ENCODE results near the gene NEAT1.
"Not testable (repeated sequence)": the region's sequence is repeated elsewhere in the genome, so short reads cannot be mapped to it uniquely, and the experiment has no call there.

Gene NEAT1

DNA sequence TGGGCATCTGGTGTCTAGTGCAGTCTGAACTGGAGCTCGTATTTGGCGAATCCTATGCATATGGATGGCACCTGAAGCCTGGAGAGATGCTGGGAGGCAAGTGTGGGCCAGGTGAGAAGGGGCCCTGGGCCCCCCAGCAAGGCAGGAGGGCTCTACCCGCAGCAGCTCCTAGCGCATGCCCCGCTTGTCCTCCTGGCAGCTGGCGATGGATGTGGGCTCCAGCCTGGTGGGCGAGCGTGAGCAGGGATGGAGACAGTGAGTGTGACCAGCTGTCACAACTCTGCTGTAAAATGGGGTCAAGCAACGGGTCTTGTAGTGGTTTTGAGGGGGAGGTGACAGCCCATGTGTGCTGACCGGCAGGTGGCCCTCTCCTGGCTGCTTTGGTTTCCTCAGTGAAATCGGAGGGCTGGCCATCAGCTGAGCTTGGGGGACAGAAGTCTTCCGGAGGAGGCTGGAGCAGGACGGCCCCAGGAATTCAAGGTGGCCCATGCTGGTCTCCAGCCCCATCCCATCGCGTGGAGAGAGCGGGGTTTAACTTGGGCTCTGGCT lies 24.2 kb upstream of the NEAT1 start:
- Mint-ChIP-seq H3K27me3 (no peaks in the 10 kb centered on the region), H3K36me3 (peaks cover 50% of the 10 kb centered on the region), H3K27ac (peak overlapping the region; percentile 51), H3K9me3 (no peaks in the 10 kb centered on the region), H3K4me3 (no peak overlapping the region), H3K4me1 (peaks cover 15% of the 10 kb centered on the region)
- ATAC-seq: no peak

DNA sequence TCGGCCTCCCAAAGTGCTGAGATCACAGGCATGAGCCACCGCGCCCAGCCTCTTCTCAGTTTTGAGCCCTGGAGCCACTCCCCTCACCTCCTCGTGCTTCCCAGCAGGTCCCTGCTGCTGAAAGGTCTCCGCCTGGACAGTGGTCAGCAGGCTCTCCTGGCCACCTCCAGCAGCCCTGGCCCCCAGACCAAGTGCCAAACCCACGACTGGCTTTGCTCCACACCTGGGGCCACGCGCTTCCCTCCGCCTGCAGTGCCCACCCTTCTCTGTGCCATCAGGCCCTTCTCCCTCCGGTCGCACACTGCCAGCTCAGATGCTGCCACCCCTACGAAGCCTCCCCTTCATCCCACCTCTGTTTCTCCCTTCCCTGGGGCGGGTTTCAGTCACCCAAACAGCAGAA lies 23.3 kb upstream of the NEAT1 start:
- Mint-ChIP-seq H3K9me3 (no peaks in the 10 kb centered on the region), H3K4me1 (peaks cover 23% of the 10 kb centered on the region), H3K36me3 (peaks cover 50% of the 10 kb centered on the region), H3K4me3 (no peak overlapping the region), H3K27me3 (no peaks in the 10 kb centered on the region), H3K27ac (peak overlapping the region; percentile 42)
- ATAC-seq: no peak

DNA sequence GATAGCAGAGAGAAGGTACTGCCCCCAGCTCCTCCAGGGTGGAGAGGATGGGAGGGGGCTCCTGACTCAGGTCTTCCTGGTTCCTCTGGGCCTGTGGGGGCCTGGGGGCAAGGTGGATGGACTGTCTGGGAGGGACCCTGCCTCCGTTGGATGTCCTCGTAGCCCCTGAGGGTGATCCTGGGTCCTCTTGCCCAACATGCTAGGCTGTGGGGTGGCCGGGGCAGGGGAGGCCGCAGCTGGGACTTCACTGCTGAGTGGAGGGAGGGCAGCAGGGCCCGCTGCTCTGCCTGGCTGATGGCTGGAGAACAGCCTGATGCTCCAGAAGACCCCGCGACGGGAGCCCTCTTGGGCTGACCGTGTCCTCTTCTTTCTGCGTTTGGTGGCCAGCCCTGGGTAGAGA lies 22.8 kb upstream of the NEAT1 start:
- Mint-ChIP-seq H3K27ac (peak overlapping the region; percentile 49), H3K4me3 (no peak overlapping the region), H3K27me3 (no peaks in the 10 kb centered on the region), H3K36me3 (peaks cover 56% of the 10 kb centered on the region), H3K4me1 (peaks cover 29% of the 10 kb centered on the region), H3K9me3 (no peaks in the 10 kb centered on the region)
- no peak for ATAC-seq

DNA sequence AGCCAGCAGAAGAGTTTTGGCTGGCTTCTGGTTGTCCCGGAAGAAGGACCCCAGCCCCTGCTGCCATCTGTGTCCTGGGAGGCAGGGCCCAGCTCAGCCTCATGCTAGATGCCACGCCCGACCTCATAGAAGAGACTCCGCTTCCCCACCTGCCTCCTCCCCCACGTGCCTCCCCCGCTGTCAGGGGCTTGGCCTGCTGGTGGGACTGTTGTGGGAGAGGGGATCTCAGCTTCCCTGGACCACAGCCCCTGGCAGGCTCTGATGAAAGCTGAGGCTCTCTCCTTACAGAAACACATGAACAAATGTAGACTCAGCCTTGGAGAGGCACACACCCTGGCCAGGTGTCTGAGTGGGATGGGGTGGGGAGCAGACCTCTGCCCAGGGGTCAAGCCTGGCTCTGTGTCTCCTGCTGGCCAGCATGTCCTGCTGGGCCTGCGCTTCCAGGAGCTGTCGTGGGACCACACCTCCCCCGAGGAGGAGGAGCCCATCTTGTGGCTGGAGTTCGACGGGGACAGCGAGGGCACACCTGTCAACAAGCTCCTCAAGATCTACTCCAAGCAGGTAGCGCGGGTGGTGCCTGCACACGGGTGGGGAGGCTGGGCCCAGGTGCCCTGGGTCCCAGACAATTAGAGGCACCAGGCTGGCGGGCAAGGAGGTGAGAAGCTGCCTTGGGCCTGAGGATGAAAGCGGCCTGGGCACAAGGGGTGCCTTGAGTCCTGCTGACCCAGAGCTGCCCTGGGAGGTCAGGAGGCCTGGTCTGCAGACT lies 22.1 kb upstream of the NEAT1 start:
- no peak for ATAC-seq
- Mint-ChIP-seq H3K4me1 (peaks cover 34% of the 10 kb centered on the region), H3K36me3 (peaks cover 58% of the 10 kb centered on the region), H3K27me3 (no peaks in the 10 kb centered on the region), H3K27ac (peak overlapping the region; percentile 49), H3K4me3 (no peak overlapping the region), H3K9me3 (no peaks in the 10 kb centered on the region)

DNA sequence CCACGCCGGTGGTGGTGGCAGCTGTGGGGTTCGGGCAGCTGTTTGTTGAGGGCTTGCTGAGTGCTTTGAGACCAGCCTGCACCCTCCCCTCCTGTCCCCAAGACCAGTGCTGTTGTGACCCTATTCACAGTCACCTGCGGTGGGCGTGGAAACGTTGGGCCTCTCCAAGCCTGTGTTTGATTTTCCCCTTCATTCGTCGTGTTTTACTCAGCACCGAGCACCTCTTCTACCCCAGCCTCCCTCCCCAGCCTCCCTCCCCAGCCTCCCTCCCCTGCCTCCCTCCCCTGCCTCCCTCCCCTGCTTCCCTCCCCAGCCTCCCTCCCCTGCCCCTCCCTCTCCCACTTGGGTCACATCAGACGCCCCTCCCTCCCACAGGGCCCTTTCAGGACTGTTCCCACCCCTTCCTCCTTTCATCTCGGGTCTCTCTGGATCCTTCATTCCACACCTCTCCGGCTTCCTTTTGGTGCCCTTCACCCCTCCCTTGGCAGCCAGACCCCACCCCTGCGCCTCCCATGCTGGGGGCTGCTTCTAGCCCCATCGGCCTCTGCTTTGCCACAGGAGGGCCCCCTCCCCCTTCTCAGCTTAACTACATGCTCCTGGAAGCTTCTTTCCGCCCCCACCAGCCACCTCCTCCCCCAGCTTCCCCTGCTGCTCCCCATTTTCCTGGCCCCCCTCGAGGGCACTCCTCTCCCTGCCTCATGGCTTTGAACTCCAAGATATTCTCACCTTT lies 21.4 kb upstream of the NEAT1 start:
- Mint-ChIP-seq H3K27me3 (no peaks in the 10 kb centered on the region), H3K9me3 (no peaks in the 10 kb centered on the region), H3K36me3 (peaks cover 58% of the 10 kb centered on the region), H3K27ac (peak overlapping the region; percentile 49), H3K4me1 (peaks cover 34% of the 10 kb centered on the region), H3K4me3 (no peak overlapping the region)
- ATAC-seq: no peak

DNA sequence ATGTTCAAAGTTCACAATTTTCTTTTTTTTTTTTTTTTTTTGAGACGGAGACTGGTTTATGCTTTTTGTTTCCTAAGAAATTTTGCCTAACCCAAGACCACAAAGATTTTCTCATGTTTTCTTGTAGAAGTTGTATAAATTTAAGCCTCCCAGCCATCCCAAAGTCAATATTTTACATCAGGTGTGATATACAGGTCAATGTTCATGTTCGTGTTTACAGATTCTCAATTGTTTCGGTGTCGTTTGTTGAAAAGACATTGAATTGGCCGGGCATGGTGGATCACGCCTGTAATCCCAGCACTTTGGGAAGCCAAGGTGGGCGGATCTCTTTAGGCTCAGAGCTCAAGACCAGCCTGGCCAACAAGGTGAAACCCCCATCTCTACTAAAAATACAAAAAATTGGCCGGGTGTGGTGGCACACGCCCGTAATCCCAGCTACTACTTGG lies 20.8 kb upstream of the NEAT1 start:
- no peaks in the 10 kb centered on the region for H3K27me3 Mint-ChIP-seq
- H3K4me1 Mint-ChIP-seq: peaks cover 34% of the 10 kb centered on the region
- peaks cover 58% of the 10 kb centered on the region for H3K36me3 Mint-ChIP-seq
- ATAC-seq: no peak
- H3K4me3 Mint-ChIP-seq: no peak overlapping the region
- H3K9me3 Mint-ChIP-seq: no peaks in the 10 kb centered on the region
- peak overlapping the region; percentile 49 for H3K27ac Mint-ChIP-seq

DNA sequence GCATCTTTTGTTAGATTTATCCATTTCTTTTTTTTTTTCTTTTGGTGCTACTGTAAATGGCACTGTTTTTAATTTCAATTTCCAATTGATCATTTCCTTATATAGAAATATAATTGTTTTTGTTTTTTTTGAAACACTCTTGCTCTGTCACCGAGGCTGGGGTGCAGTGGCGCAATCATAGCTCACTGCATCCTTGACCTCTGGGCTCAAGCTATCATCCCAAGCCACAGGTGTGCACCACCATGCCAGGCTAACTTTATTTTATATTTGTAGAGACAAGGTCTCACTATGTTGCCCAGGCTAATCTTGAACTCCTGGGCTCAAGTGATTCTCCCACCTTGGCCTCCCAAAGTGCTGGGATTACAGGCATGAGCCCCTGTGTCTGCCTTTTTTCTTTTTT lies 19.8 kb upstream of the NEAT1 start:
- peaks cover 50% of the 10 kb centered on the region for H3K36me3 Mint-ChIP-seq
- H3K27ac Mint-ChIP-seq: peak overlapping the region; percentile 81
- no peak overlapping the region for H3K4me3 Mint-ChIP-seq
- no peak for ATAC-seq
- H3K4me1 Mint-ChIP-seq: peaks cover 34% of the 10 kb centered on the region
- no peaks in the 10 kb centered on the region for H3K27me3 Mint-ChIP-seq
- no peaks in the 10 kb centered on the region for H3K9me3 Mint-ChIP-seq

DNA sequence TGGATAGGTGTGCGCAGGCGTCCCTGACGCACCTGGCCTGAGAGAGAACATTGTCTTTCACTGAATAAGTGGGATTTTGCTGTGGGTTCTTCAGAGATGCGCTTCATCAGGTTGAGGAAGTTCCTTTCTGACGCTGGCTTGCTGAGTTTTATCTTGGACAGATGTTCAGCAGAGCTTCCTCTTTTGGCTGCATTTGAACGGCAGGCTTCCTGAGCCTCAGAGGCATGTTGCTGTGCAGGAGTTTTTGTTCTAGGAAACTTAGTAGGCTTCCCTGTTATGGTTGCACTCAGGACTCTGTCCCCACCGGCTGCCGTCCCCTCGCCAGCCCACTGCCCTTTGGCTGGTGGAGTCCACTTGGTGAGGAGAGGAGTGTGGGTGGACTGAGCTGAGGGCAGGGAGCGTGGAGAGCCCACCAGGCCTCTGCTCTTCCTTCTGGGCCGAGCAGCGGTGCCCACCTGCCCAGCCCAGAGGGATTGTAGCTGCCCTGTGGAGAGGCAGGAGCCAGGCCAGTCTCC lies 18.9 kb upstream of the NEAT1 start:
- H3K27ac Mint-ChIP-seq: peak overlapping the region; percentile 81
- ATAC-seq: peak; percentile 83
- peaks cover 45% of the 10 kb centered on the region for H3K36me3 Mint-ChIP-seq
- peak overlapping the region; percentile 29 for H3K4me3 Mint-ChIP-seq
- H3K27me3 Mint-ChIP-seq: no peaks in the 10 kb centered on the region
- H3K4me1 Mint-ChIP-seq: peaks cover 33% of the 10 kb centered on the region
- no peaks in the 10 kb centered on the region for H3K9me3 Mint-ChIP-seq

DNA sequence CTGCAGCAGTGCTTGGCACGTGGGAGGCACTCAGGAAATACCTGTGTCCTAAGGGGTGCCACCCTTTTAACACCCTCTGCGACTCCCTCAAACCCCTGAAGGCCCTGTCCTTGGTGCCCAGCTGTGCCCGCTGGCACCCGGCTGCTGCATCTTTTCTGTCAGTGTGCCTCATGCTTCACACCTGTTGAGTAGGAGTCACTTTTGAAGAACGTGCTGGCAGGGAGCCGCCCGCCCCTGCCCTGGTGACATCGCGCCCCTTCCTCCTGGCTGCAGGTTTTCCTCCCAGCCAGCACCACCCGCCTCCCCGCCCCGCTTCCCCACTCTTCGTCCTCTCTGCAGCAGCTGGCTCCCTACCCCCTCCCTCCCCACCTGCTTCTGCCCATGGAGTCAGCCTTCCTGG lies 18.4 kb upstream of the NEAT1 start:
- no peak for ATAC-seq
- H3K36me3 Mint-ChIP-seq: peaks cover 46% of the 10 kb centered on the region
- H3K27me3 Mint-ChIP-seq: no peaks in the 10 kb centered on the region
- peak overlapping the region; percentile 81 for H3K27ac Mint-ChIP-seq
- H3K9me3 Mint-ChIP-seq: no peaks in the 10 kb centered on the region
- H3K4me1 Mint-ChIP-seq: peaks cover 36% of the 10 kb centered on the region
- peak overlapping the region; percentile 10 for H3K4me3 Mint-ChIP-seq

DNA sequence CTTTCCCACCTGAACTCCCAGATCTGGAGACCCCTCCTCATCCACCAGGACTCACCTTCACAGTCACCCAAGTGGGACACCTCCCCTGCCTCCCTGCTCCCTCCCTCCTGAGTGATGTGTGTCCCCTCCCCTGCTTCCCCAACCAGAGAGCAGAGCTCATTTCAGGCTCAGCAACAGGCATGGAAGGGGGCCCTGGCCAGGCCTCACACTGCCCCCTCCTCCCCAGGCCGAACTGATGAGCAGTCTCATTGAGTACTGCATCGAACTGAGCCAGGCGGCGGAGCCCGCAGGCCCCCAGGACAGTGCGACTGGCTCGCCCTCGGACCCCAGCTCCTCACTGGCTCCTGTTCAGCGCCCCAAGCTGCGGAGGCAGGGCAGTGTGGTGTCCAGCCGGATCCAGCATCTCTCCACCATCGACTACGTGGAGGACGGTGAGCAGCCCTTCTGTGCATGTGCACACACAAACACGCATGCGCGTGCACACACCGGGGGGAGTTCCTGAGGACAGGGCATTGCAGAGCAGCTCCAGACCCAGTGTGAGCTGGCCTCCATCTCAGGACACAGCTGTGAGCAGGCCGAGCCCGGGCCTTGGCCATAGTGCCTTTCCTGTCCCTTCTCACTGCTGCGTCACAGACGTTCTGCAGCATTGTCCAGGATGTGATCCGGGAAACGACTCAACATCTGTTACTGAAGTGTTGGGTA lies 17.8 kb upstream of the NEAT1 start:
- peak overlapping the region; percentile 10 for H3K4me3 Mint-ChIP-seq
- no peaks in the 10 kb centered on the region for H3K9me3 Mint-ChIP-seq
- peak overlapping the region; percentile 81 for H3K27ac Mint-ChIP-seq
- H3K27me3 Mint-ChIP-seq: no peaks in the 10 kb centered on the region
- ATAC-seq: no peak
- H3K36me3 Mint-ChIP-seq: peaks cover 40% of the 10 kb centered on the region
- peaks cover 36% of the 10 kb centered on the region for H3K4me1 Mint-ChIP-seq

DNA sequence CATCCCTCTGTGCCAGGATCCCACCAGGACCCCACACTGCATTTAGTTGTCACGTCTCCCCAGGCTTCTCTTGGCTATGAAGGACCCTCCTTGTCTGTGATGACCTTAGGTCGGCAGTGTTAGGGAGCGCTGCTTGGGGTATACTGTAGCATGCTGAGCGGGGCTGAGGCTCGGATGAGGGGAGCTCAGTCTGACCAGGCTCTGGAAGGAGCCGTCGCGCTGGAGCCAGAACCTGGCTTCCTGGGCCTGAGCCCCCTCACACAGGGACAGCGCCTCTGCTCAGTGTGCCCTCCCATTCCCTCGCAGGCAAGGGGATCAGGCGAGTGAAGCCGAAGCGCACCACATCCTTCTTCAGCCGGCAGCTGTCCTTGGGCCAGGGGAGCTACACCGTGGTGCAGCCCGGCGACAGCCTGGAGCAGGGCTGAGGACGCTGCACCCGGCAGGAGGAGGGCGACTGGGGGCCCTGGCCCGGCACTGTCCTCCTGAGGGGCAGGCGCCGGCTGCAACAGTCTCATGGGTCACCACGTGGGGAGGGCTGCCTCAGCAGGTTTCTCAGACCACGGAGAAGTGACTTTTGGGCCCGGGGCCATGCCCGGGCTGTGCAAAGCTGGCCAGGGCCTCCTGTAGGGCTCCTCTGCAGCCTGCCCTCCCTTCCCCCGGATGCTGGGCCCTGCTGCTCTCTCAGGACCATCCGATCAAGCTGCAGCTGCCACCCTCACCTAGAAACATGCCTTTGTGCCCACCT lies 11.5 kb upstream of the NEAT1 start:
- H3K4me3 Mint-ChIP-seq: no peak overlapping the region
- peaks cover 25% of the 10 kb centered on the region for H3K4me1 Mint-ChIP-seq
- no peaks in the 10 kb centered on the region for H3K27me3 Mint-ChIP-seq
- peak overlapping the region; percentile 46 for H3K27ac Mint-ChIP-seq
- H3K36me3 Mint-ChIP-seq: peaks cover 26% of the 10 kb centered on the region
- ATAC-seq: no peak
- H3K9me3 Mint-ChIP-seq: no peaks in the 10 kb centered on the region

DNA sequence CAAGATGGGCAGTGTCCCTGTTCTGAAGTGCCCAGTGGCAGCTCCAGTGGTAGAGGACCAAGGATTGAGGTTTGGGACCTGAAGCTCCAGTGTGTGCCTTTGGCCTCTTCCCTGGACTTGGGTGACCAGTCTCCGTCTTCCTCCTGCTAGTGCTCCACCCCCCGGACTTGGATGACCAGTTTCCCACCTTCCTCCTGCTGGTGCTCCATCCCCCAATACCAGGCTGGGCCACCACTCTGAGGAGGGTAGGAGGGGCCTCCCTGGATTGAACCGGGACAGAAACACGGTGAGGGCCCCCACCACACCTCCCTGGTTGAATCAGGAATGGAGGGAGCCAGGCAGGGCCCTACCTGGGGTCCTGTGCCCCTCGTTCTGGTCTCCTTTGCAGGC lies 10.9 kb upstream of the NEAT1 start:
- Mint-ChIP-seq H3K27ac (peak overlapping the region; percentile 46), H3K9me3 (no peaks in the 10 kb centered on the region), H3K4me1 (peaks cover 31% of the 10 kb centered on the region), H3K27me3 (no peaks in the 10 kb centered on the region), H3K4me3 (no peak overlapping the region), H3K36me3 (peaks cover 26% of the 10 kb centered on the region)
- no peak for ATAC-seq

DNA sequence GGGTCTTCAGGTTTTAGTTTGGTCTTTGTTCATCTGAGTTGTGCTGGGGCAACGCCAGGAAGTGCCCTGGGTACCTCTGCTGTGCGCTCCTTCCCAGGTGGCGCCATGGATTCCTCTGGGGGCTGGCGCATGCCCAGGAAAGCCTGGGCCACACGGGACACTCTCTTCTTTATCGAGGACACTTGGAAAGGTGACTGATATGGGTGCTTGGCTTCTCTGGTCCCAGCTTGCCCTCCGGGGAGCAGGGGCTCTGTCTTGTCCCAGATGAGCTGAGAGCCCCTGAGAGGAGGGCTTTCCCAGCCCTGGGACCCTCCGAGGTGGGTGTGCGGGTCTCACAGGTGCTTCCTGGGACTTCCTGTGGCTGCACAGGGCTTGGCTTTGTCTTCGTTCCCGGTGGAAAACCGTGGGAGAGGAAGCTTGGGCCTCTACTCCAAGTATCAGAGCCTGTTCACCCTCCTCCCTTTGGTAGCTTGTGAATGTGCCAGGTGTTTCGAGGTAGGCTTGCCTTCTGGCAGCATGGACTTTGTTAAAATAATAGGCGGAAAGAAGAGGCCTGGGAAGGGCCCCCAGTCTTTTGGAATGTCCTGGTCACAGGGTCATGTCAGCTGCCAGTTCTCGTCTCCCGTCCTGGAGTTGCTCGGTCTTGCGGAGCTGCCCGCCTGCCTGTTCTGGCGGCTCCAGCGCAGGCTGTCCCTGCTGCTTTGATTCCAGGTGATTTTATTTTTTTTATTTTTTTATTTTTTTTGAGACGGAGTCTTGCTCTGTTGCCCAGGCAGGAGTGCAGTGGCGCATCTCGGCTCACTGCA lies 10.1 kb upstream of the NEAT1 start:
- H3K9me3 Mint-ChIP-seq: no peaks in the 10 kb centered on the region
- ATAC-seq: no peak
- H3K27ac Mint-ChIP-seq: peak overlapping the region; percentile 46
- H3K4me3 Mint-ChIP-seq: no peak overlapping the region
- no peaks in the 10 kb centered on the region for H3K27me3 Mint-ChIP-seq
- peaks cover 39% of the 10 kb centered on the region for H3K4me1 Mint-ChIP-seq
- peaks cover 26% of the 10 kb centered on the region for H3K36me3 Mint-ChIP-seq

DNA sequence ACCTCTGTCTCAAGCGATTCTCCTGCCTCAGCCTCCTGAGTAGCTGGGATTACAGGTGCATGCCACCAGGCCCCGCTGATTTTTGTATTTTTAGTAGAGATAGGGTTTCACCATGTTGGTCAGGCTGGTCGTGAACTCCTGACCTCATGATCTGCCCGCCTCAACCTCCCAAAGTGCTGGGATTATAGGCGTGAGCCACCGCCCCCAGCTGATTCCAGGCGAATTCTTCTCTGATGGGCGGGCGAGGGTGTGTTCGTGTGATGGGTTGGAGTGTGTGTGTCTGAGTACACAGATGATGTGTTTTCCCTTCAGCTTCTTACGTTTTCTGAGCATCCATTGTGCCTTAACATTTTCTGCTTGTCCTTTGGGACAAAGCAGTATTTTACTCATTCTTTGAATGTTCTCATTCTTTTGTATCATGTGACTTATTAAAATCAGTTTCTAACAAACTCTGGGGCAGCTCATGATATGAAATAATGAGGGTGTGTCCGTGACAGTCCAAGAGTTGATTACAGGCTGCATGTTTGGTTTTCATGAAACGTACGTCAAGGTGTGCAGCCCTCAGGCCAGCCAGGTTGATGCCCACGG lies 9.4 kb upstream of the NEAT1 start:
- not testable (repeated sequence) for ATAC-seq

More for the DNA sequence above, 9.4 kb upstream of the NEAT1 start:
- H3K9me3 Mint-ChIP-seq, H3K4me3 Mint-ChIP-seq, H3K27ac Mint-ChIP-seq, H3K27me3 Mint-ChIP-seq: not testable (repeated sequence)
- Mint-ChIP-seq H3K4me1 (peaks cover 45% of the 10 kb centered on the region), H3K36me3 (peaks cover 26% of the 10 kb centered on the region)
